Chondrocyte (in vitro differentiated cells): Measurements from ENCODE around the gene SMCO1. TPM values are rescaled to one million over a fixed set of nuclear protein-coding genes. Genes with fewer than 3 reads are reported as not detected.

ENCODE experiments used
- DNase-seq: peaks from one replicate; pipeline ENCODE4 v3.0.0; 2021; ENCODE audit warnings: mixed read lengths, low spot score
- H3K27ac Mint-ChIP-seq: one replicate; pipeline ENCODE4 v1.8.0; 2021; ENCODE audit warnings: mild to moderate bottlenecking, moderate library complexity, mixed read lengths; ENCODE audit not compliant: unreplicated experiment
- H3K27me3 Mint-ChIP-seq: 2 replicates; pipeline ENCODE4 v1.8.0; 2021; ENCODE audit warnings: low read depth, mixed read lengths
- H3K36me3 Mint-ChIP-seq: 2 replicates; pipeline ENCODE4 v1.8.0; 2021; ENCODE audit warnings: low read depth, mixed read lengths
- H3K4me1 Mint-ChIP-seq: 2 replicates; pipeline ENCODE4 v1.8.0; 2021; ENCODE audit warnings: low read depth, mild to moderate bottlenecking, mixed read lengths
- H3K4me3 Mint-ChIP-seq: one replicate; pipeline ENCODE4 v1.8.0; 2021; ENCODE audit warnings: mild to moderate bottlenecking, moderate library complexity, mixed read lengths; ENCODE audit not compliant: unreplicated experiment
- H3K9me3 Mint-ChIP-seq: 2 replicates; pipeline ENCODE4 v1.8.0; 2021; ENCODE audit warnings: low read depth, mixed read lengths
- total RNA-seq: library from RNA; stranded (reverse); gene quantifications from 3 replicates; pipeline ENCODE4 v1.2.1, GENCODE V29; 2021
- TF ChIP-seq, protein P1 (sequence below): fragments of 200-600 bp; sonication (generic); IDR thresholded peaks from 2 replicates; pipeline ENCODE4 v1.5.0; 2021; ENCODE audit warnings: antibody characterized with exemption, mild to moderate bottlenecking, moderate library complexity

SMCO1 gene
- total RNA-seq, 1 donor from 2014 or later: not detected

DNA sequence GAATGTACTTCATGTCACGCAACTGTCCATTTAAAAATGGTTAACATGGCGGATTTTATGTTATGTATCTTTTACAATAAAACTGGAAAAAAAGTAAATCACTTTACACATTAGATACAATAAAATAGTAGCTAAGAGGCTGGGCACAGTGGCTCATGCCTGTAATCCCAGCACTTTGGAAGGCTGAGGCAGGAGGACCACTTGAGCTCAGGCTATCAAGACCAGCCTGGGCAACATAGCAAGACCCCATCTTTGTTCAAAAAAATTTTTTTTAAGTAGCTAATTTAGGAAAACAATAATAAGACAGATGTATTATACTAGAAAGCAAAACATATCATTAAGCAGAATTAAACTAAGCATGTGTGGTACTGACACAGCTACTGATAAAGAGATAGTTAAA is 23.1 kb downstream of the SMCO1 start:
- TF ChIP-seq, protein P1, sequence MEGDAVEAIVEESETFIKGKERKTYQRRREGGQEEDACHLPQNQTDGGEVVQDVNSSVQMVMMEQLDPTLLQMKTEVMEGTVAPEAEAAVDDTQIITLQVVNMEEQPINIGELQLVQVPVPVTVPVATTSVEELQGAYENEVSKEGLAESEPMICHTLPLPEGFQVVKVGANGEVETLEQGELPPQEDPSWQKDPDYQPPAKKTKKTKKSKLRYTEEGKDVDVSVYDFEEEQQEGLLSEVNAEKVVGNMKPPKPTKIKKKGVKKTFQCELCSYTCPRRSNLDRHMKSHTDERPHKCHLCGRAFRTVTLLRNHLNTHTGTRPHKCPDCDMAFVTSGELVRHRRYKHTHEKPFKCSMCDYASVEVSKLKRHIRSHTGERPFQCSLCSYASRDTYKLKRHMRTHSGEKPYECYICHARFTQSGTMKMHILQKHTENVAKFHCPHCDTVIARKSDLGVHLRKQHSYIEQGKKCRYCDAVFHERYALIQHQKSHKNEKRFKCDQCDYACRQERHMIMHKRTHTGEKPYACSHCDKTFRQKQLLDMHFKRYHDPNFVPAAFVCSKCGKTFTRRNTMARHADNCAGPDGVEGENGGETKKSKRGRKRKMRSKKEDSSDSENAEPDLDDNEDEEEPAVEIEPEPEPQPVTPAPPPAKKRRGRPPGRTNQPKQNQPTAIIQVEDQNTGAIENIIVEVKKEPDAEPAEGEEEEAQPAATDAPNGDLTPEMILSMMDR: no peak
- no peaks in the 10 kb centered on the region for H3K27me3 Mint-ChIP-seq
- no peaks in the 10 kb centered on the region for H3K9me3 Mint-ChIP-seq
- no peak overlapping the region for H3K4me3 Mint-ChIP-seq
- H3K27ac Mint-ChIP-seq: no peak overlapping the region
- peaks cover 6% of the 10 kb centered on the region for H3K36me3 Mint-ChIP-seq
- peaks cover 12% of the 10 kb centered on the region for H3K4me1 Mint-ChIP-seq
- DNase-seq: no peak

DNA sequence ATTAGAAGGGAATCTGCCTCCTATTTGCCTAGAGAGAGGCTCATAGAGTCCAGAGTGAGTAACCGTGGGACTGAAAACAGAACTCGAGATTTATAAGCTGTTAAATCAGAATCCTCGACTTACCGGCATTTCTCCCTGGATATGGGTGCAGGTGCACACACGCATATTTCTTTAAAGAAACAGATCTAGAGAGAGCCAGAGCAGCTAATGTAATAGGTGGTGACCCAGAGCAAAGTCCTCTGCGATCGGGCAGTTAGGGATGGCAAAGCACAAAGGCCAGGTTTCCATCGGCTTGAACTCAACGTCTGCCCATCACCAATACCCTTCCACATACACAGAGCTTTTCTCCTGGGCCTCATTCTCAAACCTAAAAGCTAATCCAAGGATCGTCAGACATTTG is 25.4 kb downstream of the SMCO1 start:
- no peak for DNase-seq
- Mint-ChIP-seq H3K4me1 (peaks cover 12% of the 10 kb centered on the region), H3K27ac (no peak overlapping the region), H3K9me3 (no peaks in the 10 kb centered on the region), H3K27me3 (no peaks in the 10 kb centered on the region), H3K4me3 (no peak overlapping the region), H3K36me3 (peaks cover 10% of the 10 kb centered on the region)
- TF ChIP-seq, protein P1: no peak

DNA sequence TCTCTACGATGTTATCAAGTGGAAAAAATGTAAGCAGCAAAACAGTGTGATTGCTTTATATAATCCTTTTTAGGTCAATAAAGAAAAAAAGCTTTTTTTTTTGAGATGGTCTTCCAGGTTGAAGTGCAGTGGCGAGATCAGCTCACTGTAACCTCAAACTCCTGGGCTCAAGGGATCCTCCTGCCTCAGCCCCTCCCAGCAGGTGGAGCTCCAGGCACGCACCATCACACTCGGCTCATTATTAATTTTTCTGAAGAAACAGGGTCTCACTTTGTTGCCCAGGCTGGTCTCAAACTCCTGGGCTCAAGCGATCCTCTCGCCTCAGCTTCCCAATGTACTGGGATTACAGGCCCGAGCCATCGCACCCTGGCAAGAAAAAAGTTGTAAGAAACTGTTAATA is 28.9 kb downstream of the SMCO1 start:
- DNase-seq: no peak
- Mint-ChIP-seq H3K27ac (no peak overlapping the region), H3K4me1 (peaks cover 9% of the 10 kb centered on the region), H3K27me3 (no peaks in the 10 kb centered on the region), H3K4me3 (no peak overlapping the region), H3K36me3 (peaks cover 19% of the 10 kb centered on the region), H3K9me3 (no peaks in the 10 kb centered on the region)
- TF ChIP-seq, protein P1: peak; percentile 58

DNA sequence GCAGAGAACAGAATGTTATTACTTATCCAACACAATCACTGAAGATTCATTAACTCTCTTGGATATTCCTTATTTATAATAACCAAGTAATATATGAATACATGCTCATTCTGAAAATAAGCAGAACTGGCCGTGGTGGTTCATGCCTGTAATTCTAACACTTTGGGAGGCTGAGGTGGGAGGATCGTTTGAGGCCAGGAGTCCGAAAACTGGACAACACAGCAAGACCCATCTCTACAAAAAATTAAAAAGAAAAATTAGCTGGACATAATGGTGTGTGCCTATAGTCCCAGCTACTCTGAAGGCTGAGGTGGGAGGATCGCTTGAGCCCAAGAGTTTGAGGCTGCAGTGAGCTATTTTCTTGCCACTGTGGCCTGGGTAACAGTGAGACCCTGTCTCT is 37.5 kb downstream of the SMCO1 start:
- H3K27me3 Mint-ChIP-seq: no peaks in the 10 kb centered on the region
- no peaks in the 10 kb centered on the region for H3K9me3 Mint-ChIP-seq
- no peak overlapping the region for H3K27ac Mint-ChIP-seq
- no peak for DNase-seq
- TF ChIP-seq, protein P1: no peak
- no peaks in the 10 kb centered on the region for H3K4me1 Mint-ChIP-seq
- H3K4me3 Mint-ChIP-seq: no peak overlapping the region
- peaks cover 17% of the 10 kb centered on the region for H3K36me3 Mint-ChIP-seq

DNA sequence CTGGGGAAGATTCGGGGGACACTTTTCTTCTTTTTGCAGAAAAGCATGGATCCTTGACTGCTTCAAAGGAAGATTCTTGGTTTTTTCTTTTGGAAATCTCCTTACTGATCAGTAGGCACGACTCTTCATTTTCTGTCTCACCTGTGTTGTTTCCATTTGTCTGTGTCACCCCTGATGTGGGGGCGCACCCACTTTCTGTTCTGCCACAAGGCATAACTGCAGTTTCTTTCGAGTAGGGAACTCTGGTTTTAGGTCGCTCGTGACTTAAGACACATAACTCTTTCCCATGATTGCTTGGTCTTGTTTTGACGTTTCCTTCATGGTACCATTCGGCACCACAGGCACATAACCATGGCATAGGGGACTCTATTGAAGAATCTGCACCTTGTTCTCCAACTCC is 42.9 kb downstream of the SMCO1 start:
- no peak for DNase-seq
- Mint-ChIP-seq H3K4me1 (no peaks in the 10 kb centered on the region), H3K4me3 (no peak overlapping the region), H3K9me3 (no peaks in the 10 kb centered on the region), H3K27me3 (no peaks in the 10 kb centered on the region), H3K36me3 (peaks cover 19% of the 10 kb centered on the region), H3K27ac (no peak overlapping the region)
- TF ChIP-seq, protein P1: no peak
